ENCODE results near the gene SLC24A5.

SLC24A5 gene

DNA sequence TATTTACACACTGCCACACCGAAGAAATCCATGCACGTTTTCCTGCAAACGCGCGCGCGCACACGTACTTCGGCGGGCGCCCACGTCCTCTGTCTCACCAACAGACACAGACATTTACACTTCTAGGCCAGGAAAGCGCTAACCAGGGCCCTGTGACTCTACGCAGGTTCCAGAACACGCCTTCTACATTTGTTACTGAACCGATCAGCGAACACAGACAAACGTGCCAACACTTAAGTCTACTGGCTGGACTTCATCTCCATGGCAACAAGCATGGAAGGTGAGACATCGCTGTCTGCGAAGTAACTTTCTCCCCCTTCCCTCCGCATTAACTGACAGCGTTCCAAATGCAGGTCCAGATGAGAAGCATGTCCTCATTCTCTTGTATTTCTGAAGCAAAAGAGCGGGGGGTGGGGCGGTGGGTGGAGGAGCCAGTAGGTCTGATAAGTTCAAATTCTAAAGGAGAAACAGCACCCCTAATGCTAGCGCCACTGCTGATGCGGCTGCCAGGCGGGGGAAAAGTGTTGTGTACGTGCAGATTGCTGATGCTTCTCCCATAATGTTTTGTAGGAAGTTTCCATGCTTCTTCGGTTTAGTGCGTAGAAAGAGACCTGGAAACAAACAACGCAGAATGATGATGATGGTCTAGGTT, 70.9 kb downstream of the SLC24A5 start, which contains the start of gene CTXN2:
Gene CTXN2, plus strand, starts transcription at position 92 of the 652 bp plus-strand sequence. CDS start 9,636 bp downstream, outside the sequence.
- DNase-seq, result no peak

Measured in fibroblast of skin of back (primary cell).